Psoas muscle (tissue), 8 donors: ENCODE results near the gene TSHR. TPM values are rescaled to one million over a fixed set of nuclear protein-coding genes. Genes with fewer than 3 reads are reported as not detected.

Experiments used
- ATAC-seq, 4 donors: fragments of 200-7000 bp; cut with Tn5 transposase; one replicate each; pipeline ENCODE4 v1.9.1; 2020; ENCODE audit warnings: moderate library complexity in 3 of 4, mild to moderate bottlenecking in 2 of 4
- DNase-seq, 2 donors: peaks; one replicate each; pipeline ENCODE4 v3.0.0-alpha.2; 2020
- H3K27ac ChIP-seq: fragments of 200-600 bp; one replicate; pipeline ENCODE4 v1.8.0; 2022
- H3K27me3 ChIP-seq, 3 donors: fragments of 200-600 bp in 1 of 3; one replicate each; pipeline versions ENCODE4 v1.6.1 to v1.8.0; 2013 to 2022; ENCODE audit warnings: low read length in 2 of 3, mild to moderate bottlenecking in 2 of 3, moderate library complexity in 1 of 3; ENCODE audit not compliant: insufficient read depth in 3 of 3
- H3K36me3 ChIP-seq, 2 donors: fragments of 200-600 bp in 1 of 2; one replicate each; pipeline versions ENCODE4 v1.6.1 to v1.8.0; 2013 to 2022; ENCODE audit warnings: low read depth in 1 of 2, mild to moderate bottlenecking in 1 of 2, moderate library complexity in 1 of 2; ENCODE audit not compliant: insufficient read depth in 1 of 2
- H3K4me1 ChIP-seq: fragments of 200-600 bp; one replicate; pipeline ENCODE4 v1.8.0; 2022
- H3K4me3 ChIP-seq: fragments of 200-600 bp; one replicate; pipeline ENCODE4 v1.8.0; 2022; ENCODE audit warnings: mild to moderate bottlenecking
- H3K9me3 ChIP-seq: fragments of 200-600 bp; one replicate; pipeline ENCODE4 v1.8.0; 2022
- CTCF ChIP-seq: fragments of 200-600 bp; IDR thresholded peaks from one replicate; pipeline ENCODE4 v1.8.0; 2022; ENCODE audit warnings: antibody characterized with exemption
- WGBS, 3 donors: extraction: QIAGEN DNeasy Blood & Tissue Kit; methylation state at CpG; one replicate each; pipeline versions ENCODE4 v1.1.6 to v1.1.7; 2013; 5-methylcytosine and 5-hydroxymethylcytosine counted together
- intact Hi-C, 2 donors: fragments of 100-400 bp; cut with DNase I; formaldehyde crosslinking; loops; one replicate each; pipeline versions ENCODE4 v1.11.0 to v1.14.2; 2022
- polyA plus RNA-seq, 3 donors: library from polyadenylated mRNA; stranded (reverse); fragments of 200-250 nt; gene quantifications; one replicate each; pipeline ENCODE4 v1.2.3, GENCODE V29; 2013
- total RNA-seq, 4 donors: library from RNA; stranded (reverse); fragmentation: NEBNext Ultra II Directional in 2 of 4; extraction: Animal tissue kit (Norgen Biotek cat#: 25700) in 2 of 4; gene quantifications; one replicate each; pipeline versions ENCODE4 v1.2.1 to v1.2.4, GENCODE V29; 2021 to 2023
- donor health status: healthy with polysubstance abuse.
- donor health status: DM: no; HTN: no; CAD: no; lungs with moderate emphysema.
- donor health status: Bipolar disorder and iron deficiency.
- donor health status: healthy.
- donor health status: DM: yes; HTN: yes; CAD: no.
- donor health status: DM: no; HTN: no; CAD: no.
- donor health status: DM: no; HTN: no; CAD: no.
- donor health status: DM: yes; HTN: yes; CAD: no.

Gene TSHR
- total and polyA plus RNA-seq, 7 donors: 0.01 to 0.60 (median 0.12) TPM; not detected in 2

GRCh38 chr14:81087230-81087629 lies 131.8 kb downstream of the TSHR start:
- H3K27ac ChIP-seq: no peak overlapping the region
- no peak for TF ChIP-seq CTCF
- H3K27me3 ChIP-seq: no peaks in the 10 kb centered on the region
- ATAC-seq (no peak), DNase-seq (no peak)
- no peak overlapping the region for H3K4me3 ChIP-seq
- no peaks in the 10 kb centered on the region for H3K36me3 ChIP-seq
- no peaks in the 10 kb centered on the region for H3K9me3 ChIP-seq
- intact Hi-C loops: no loop called here
- WGBS, 3 donors: 74 to 91% (median 86%) methylated on average over 3 of the region's 3 CpGs
- H3K4me1 ChIP-seq: no peaks in the 10 kb centered on the region

- no peak overlapping the region for H3K4me3 ChIP-seq
- no peaks in the 10 kb centered on the region for H3K27me3 ChIP-seq
- no peaks in the 10 kb centered on the region for H3K4me1 ChIP-seq
- ATAC-seq (no peak), DNase-seq (no peak)
- intact Hi-C loops: no loop called here
- H3K27ac ChIP-seq: no peak overlapping the region
- no peaks in the 10 kb centered on the region for H3K36me3 ChIP-seq
- no peak for TF ChIP-seq CTCF
- H3K9me3 ChIP-seq: no peaks in the 10 kb centered on the region
These were observed 135.7 kb downstream of the TSHR start for GRCh38 chr14:81091139-81091538.

GRCh38 chr14:81091660-81092059 lies 136.2 kb downstream of the TSHR start:
- no peak overlapping the region for H3K27ac ChIP-seq

GRCh38 chr14:81093651-81094050 lies 138.2 kb downstream of the TSHR start:
- Histone ChIP-seq H3K36me3 (no peaks in the 10 kb centered on the region), H3K27me3 (no peaks in the 10 kb centered on the region), H3K4me3 (no peak overlapping the region), H3K4me1 (no peaks in the 10 kb centered on the region), H3K9me3 (no peaks in the 10 kb centered on the region), H3K27ac (no peak overlapping the region)
- no peak for TF ChIP-seq CTCF
- 95 to 97% (median 97%) methylated on average over 2 of the region's 2 CpGs for WGBS, 3 donors
- DNase-seq (no peak), ATAC-seq (no peak)
- intact Hi-C loops: no loop called here

More at GRCh38 chr14:81091660-81092059, 136.2 kb downstream of the TSHR start:
- Histone ChIP-seq H3K27me3 (no peaks in the 10 kb centered on the region), H3K4me3 (no peak overlapping the region), H3K9me3 (no peaks in the 10 kb centered on the region), H3K4me1 (no peaks in the 10 kb centered on the region), H3K36me3 (no peaks in the 10 kb centered on the region)
- ATAC-seq (no peak), DNase-seq (no peak)
- intact Hi-C loops: no loop called here
- TF ChIP-seq CTCF: no peak
- WGBS, 3 donors: 52 to 78% (median 70%) methylated on average over 1 of the region's 1 CpG

GRCh38 chr14:81095539-81095938 lies 140.1 kb downstream of the TSHR start:
- TF ChIP-seq CTCF: no peak
- intact Hi-C loops: no loop called here
- Histone ChIP-seq H3K4me3 (no peak overlapping the region), H3K4me1 (no peaks in the 10 kb centered on the region), H3K27ac (no peak overlapping the region), H3K36me3 (no peaks in the 10 kb centered on the region), H3K27me3 (no peaks in the 10 kb centered on the region), H3K9me3 (no peaks in the 10 kb centered on the region)
- WGBS, 3 donors: 94 to 98% (median 95%) methylated on average over 2 of the region's 2 CpGs
- ATAC-seq (no peak), DNase-seq (no peak)
